Neuronal stem cell (in vitro differentiated cells): Measurements from ENCODE around the gene TRAK1.

ENCODE experiments used
- DNase-seq: peaks from one replicate; pipeline ENCODE4 v3.0.0-alpha.2; 2013; ENCODE audit warnings: low spot score
- H2AFZ ChIP-seq: one replicate; pipeline ENCODE4 v1.6.1; 2013; ENCODE audit warnings: mild to moderate bottlenecking, low read length, inconsistent platforms
- H2AK5ac ChIP-seq: 2 replicates; pipeline ENCODE4 v1.6.1; 2013; ENCODE audit warnings: low read depth, mild to moderate bottlenecking, inconsistent platforms, low read length, moderate library complexity, mixed read lengths
- H2BK120ac ChIP-seq: 2 replicates; pipeline ENCODE4 v1.6.1; 2013; ENCODE audit warnings: low read depth, mild to moderate bottlenecking, inconsistent platforms, low read length, moderate library complexity, mixed read lengths
- H2BK12ac ChIP-seq: one replicate; pipeline ENCODE4 v1.6.1; 2013; ENCODE audit warnings: low read length, inconsistent platforms
- H2BK15ac ChIP-seq: 2 replicates; pipeline ENCODE4 v1.6.1; 2013; ENCODE audit warnings: mild to moderate bottlenecking, low read length, inconsistent platforms, mixed read lengths
- H2BK5ac ChIP-seq: one replicate; pipeline ENCODE4 v1.6.1; 2013; ENCODE audit warnings: inconsistent platforms, mild to moderate bottlenecking, low read length, moderate library complexity
- H3K14ac ChIP-seq: one replicate; pipeline ENCODE4 v1.6.1; 2013; ENCODE audit warnings: low read length, inconsistent platforms
- H3K18ac ChIP-seq: 2 replicates; pipeline ENCODE4 v1.6.1; 2013; ENCODE audit warnings: low read length, inconsistent platforms
- H3K23ac ChIP-seq: 2 replicates; pipeline ENCODE4 v1.6.1; 2013; ENCODE audit warnings: low read depth, mild to moderate bottlenecking, mixed read lengths, low read length, inconsistent platforms; ENCODE audit not compliant: poor library complexity
- H3K27ac ChIP-seq: replicated peaks from 3 replicates; pipeline ENCODE4 v1.5.1; 2013; ENCODE audit warnings: low read length, inconsistent platforms
- H3K27me3 ChIP-seq, 3 experiments: 2 replicates each; pipeline ENCODE4 v1.6.1; 2013; ENCODE audit warnings: low read length in 3 of 3, mild to moderate bottlenecking in 2 of 3, inconsistent platforms in 1 of 3, low read depth in 1 of 3, mixed read lengths in 1 of 3, moderate library complexity in 1 of 3; ENCODE audit not compliant: control insufficient read depth in 3 of 3, insufficient read depth in 3 of 3
- H3K36me3 ChIP-seq, 2 donors: replicated peaks in 1 of 2; 2 replicates each; pipeline ENCODE4 v1.6.1; 2013; ENCODE audit warnings: low read length in 2 of 2; ENCODE audit not compliant: control insufficient read depth in 2 of 2, insufficient read depth in 2 of 2
- H3K4ac ChIP-seq: 2 replicates; pipeline ENCODE4 v1.6.1; 2013; ENCODE audit warnings: inconsistent platforms, mild to moderate bottlenecking, low read length, moderate library complexity
- H3K4me1 ChIP-seq, 2 donors: 1 replicate in 1 of 2; 2 replicates in 1 of 2; pipeline ENCODE4 v1.6.1; 2013; ENCODE audit warnings: low read length in 2 of 2, low read depth in 1 of 2; ENCODE audit not compliant: control insufficient read depth in 2 of 2, insufficient read depth in 1 of 2
- H3K4me2 ChIP-seq: one replicate; pipeline ENCODE4 v1.6.1; 2013; ENCODE audit warnings: mild to moderate bottlenecking, low read length, inconsistent platforms; ENCODE audit not compliant: insufficient read depth, poor library complexity, severe bottlenecking
- H3K4me3 ChIP-seq, 2 donors: 2 replicates each; pipeline ENCODE4 v1.5.1; 2013; ENCODE audit warnings: low read length in 2 of 2, mild to moderate bottlenecking in 2 of 2, inconsistent platforms in 1 of 2, moderate library complexity in 1 of 2
- H3K79me1 ChIP-seq: one replicate; pipeline ENCODE4 v1.6.1; 2013; ENCODE audit warnings: low read depth, mild to moderate bottlenecking, inconsistent platforms, low read length, moderate library complexity
- H3K9ac ChIP-seq: one replicate; pipeline ENCODE4 v1.6.1; 2013; ENCODE audit warnings: mild to moderate bottlenecking, low read depth, low read length, inconsistent platforms; ENCODE audit not compliant: poor library complexity
- H3K9me3 ChIP-seq, 2 donors: replicated peaks in 1 of 2; 2 replicates each; pipeline versions ENCODE3 to v1.6.1; 2013; ENCODE audit warnings: low read length in 2 of 2, mild to moderate bottlenecking in 2 of 2, inconsistent platforms in 1 of 2, low read depth in 1 of 2, mixed read lengths in 1 of 2, moderate library complexity in 1 of 2; ENCODE audit not compliant: control insufficient read depth in 2 of 2, insufficient read depth in 1 of 2
- H4K8ac ChIP-seq: one replicate; pipeline ENCODE4 v1.6.1; 2013; ENCODE audit warnings: low read depth, mild to moderate bottlenecking, inconsistent platforms, low read length, moderate library complexity
- H4K91ac ChIP-seq: one replicate; pipeline ENCODE4 v1.6.1; 2013; ENCODE audit warnings: low read length, low read depth, mild to moderate bottlenecking, inconsistent platforms; ENCODE audit not compliant: poor library complexity
- WGBS, 2 donors: extraction: QIAGEN DNeasy Blood & Tissue Kit; methylation state at CpG; one replicate each; pipeline ENCODE4 v1.1.7; 2013; ENCODE audit warnings: missing lambda C conversion rate in 2 of 2, mixed read lengths in 1 of 2; ENCODE audit not compliant: insufficient read length in 2 of 2, insufficient replicate concordance in 1 of 2; ENCODE audit errors: extremely low coverage in 2 of 2; 5-methylcytosine and 5-hydroxymethylcytosine counted together

TRAK1 gene

GRCh38 chr3:42254566-42254965, 163.4 kb downstream of the TRAK1 start:
- no peak overlapping the region for H3K14ac ChIP-seq
- H4K8ac ChIP-seq, result no peak overlapping the region
- H3K4me3 ChIP-seq, result no peak overlapping the region
- H3K18ac ChIP-seq, result no peak overlapping the region
- no peak overlapping the region for H3K9ac ChIP-seq
- H2BK120ac ChIP-seq, result no peak overlapping the region
- no peak overlapping the region for H4K91ac ChIP-seq
- no CpG with 5 or more reads among the region's 3 CpGs for WGBS, 2 donors
- H3K79me1 ChIP-seq, result no peaks in the 10 kb centered on the region
- no peak overlapping the region for H2BK15ac ChIP-seq
- no peak overlapping the region for H3K23ac ChIP-seq
- H3K4me2 ChIP-seq, result no peak overlapping the region
- H3K4ac ChIP-seq, result no peak overlapping the region
- peaks cover 0 to 16% (median 0%) of the 10 kb centered on the region in 3 experiments for H3K27me3 ChIP-seq
- H2BK5ac ChIP-seq, result no peak overlapping the region
- H2AK5ac ChIP-seq, result no peak overlapping the region
- H3K36me3 ChIP-seq, result no peaks in the 10 kb centered on the region
- no peak overlapping the region for H2AFZ ChIP-seq
- no peaks in the 10 kb centered on the region for H3K9me3 ChIP-seq
- H2BK12ac ChIP-seq, result no peak overlapping the region
- no peak overlapping the region for H3K27ac ChIP-seq
- no peak for DNase-seq
- H3K4me1 ChIP-seq, result peaks cover 0 to 5% of the 10 kb centered on the region in 2 donors

- Histone ChIP-seq H3K23ac (no peak overlapping the region), H3K14ac (no peak overlapping the region), H3K27me3 (peaks cover 0 to 31% (median 0%) of the 10 kb centered on the region in 3 experiments), H3K4me2 (no peak overlapping the region), H2BK12ac (no peak overlapping the region), H3K4ac (no peak overlapping the region), H2BK15ac (no peak overlapping the region), H3K4me1 (peaks cover 0 to 12% of the 10 kb centered on the region in 2 donors), H3K18ac (no peak overlapping the region), H3K79me1 (no peaks in the 10 kb centered on the region), H3K4me3 (no peak overlapping the region), H2BK5ac (no peak overlapping the region), H2AFZ (no peak overlapping the region), H3K27ac (no peak overlapping the region), H3K36me3 (no peaks in the 10 kb centered on the region), H4K91ac (no peak overlapping the region), H2BK120ac (no peak overlapping the region), H2AK5ac (no peak overlapping the region), H3K9ac (no peak overlapping the region), H3K9me3 (no peaks in the 10 kb centered on the region), H4K8ac (no peak overlapping the region)
- no CpG with 5 or more reads among the region's 1 CpG for WGBS, 2 donors
- DNase-seq, result no peak
Measured at GRCh38 chr3:42256135-42256819, 165.1 kb downstream of the TRAK1 start.

- no peak overlapping the region for H3K27ac ChIP-seq
- H3K9me3 ChIP-seq, result no peaks in the 10 kb centered on the region
- H3K4me2 ChIP-seq, result no peak overlapping the region
- no peak overlapping the region for H2BK12ac ChIP-seq
- no peak overlapping the region for H3K14ac ChIP-seq
- DNase-seq, result no peak
- H4K8ac ChIP-seq, result no peak overlapping the region
- no peak overlapping the region for H2AFZ ChIP-seq
- no peak overlapping the region for H3K9ac ChIP-seq
- H3K18ac ChIP-seq, result no peak overlapping the region
- WGBS, 2 donors, result no CpG with 5 or more reads among the region's 7 CpGs
- no peak overlapping the region for H3K4ac ChIP-seq
- H2BK15ac ChIP-seq, result no peak overlapping the region
- peaks cover 0 to 39% (median 0%) of the 10 kb centered on the region in 3 experiments for H3K27me3 ChIP-seq
- H2BK120ac ChIP-seq, result no peak overlapping the region
- no peak overlapping the region for H2AK5ac ChIP-seq
- no peak overlapping the region for H3K23ac ChIP-seq
- H4K91ac ChIP-seq, result no peak overlapping the region
- H3K4me3 ChIP-seq, result no peak overlapping the region
- H3K4me1 ChIP-seq, result peaks cover 0 to 15% of the 10 kb centered on the region in 2 donors
- H3K79me1 ChIP-seq, result no peaks in the 10 kb centered on the region
- H2BK5ac ChIP-seq, result no peak overlapping the region
- H3K36me3 ChIP-seq, result no peaks in the 10 kb centered on the region
Measured at GRCh38 chr3:42257007-42257406, 165.8 kb downstream of the TRAK1 start.

- Histone ChIP-seq H3K4me2 (peak overlapping the region; percentile 19), H2BK120ac (no peak overlapping the region), H3K14ac (no peak overlapping the region), H2BK12ac (no peak overlapping the region), H2BK15ac (no peak overlapping the region), H3K4me3 (no peak overlapping the region), H4K8ac (no peak overlapping the region), H3K79me1 (no peaks in the 10 kb centered on the region), H3K9me3 (peaks cover 0 to 5% of the 10 kb centered on the region in 2 donors), H3K27me3 (peaks cover 0 to 52% (median 14%) of the 10 kb centered on the region in 3 experiments), H2AK5ac (no peak overlapping the region), H3K18ac (no peak overlapping the region), H3K4ac (no peak overlapping the region), H3K23ac (no peak overlapping the region), H4K91ac (no peak overlapping the region), H3K9ac (no peak overlapping the region), H3K27ac (peak overlapping the region; percentile 44), H3K36me3 (no peaks in the 10 kb centered on the region), H3K4me1 (peaks cover 0 to 17% of the 10 kb centered on the region in 2 donors), H2AFZ (no peak overlapping the region), H2BK5ac (no peak overlapping the region)
- peak; percentile 65 for DNase-seq
- no CpG with 5 or more reads among the region's 2 CpGs for WGBS, 2 donors
Measured at GRCh38 chr3:42262525-42262924, 171.4 kb downstream of the TRAK1 start.
